HG03565 (cell line): ENCODE measurements around the gene C4orf51.

Source experiments
- ATAC-seq: cut with Tn5 transposase; IDR thresholded peaks from one replicate; pipeline ENCODE4 v1.9.1; 2021; ENCODE audit warnings: mild to moderate bottlenecking, moderate library complexity; ENCODE audit not compliant: unreplicated experiment

The C4orf51 gene

DNA sequence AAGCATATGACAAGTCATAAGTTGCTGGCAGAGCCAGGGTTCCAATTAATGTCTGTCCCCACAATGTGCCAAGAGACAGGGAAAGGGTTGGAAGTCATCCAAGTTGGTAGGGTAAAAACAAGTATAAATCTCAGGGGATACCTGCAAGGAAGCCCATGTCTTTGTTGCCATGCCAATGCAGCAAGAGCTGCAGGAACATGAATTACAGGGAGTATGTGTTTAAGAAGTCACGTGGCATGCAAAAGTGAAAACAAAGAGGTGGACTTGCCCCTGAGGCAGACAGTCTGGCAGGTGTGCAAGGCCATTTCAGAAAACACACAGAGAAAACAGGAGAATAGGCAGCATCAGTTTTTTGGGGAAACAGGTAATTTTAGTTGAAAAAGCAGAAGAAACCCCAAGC is 29.4 kb downstream of the C4orf51 start:
- ATAC-seq, result no peak

DNA sequence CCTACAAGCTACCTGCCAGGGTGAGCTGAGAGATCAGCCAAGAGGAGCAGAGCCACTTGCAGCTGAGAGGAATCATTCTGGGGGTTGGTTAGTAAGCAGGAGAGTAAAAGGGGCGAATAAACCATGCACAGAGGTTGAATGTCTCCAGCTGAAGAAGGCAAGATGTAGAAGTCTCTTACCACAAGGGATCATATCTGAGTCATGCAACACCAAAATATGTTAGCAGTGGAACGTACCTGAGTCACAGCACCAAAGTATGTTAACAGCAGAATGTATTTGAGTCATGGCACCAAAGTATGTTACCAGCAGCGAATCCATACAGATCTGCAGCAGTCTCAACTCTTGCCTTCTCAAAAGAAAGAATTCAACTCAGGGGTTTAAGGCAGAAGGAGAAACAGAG is 29.9 kb downstream of the C4orf51 start:
- peak; percentile 89 for ATAC-seq

DNA sequence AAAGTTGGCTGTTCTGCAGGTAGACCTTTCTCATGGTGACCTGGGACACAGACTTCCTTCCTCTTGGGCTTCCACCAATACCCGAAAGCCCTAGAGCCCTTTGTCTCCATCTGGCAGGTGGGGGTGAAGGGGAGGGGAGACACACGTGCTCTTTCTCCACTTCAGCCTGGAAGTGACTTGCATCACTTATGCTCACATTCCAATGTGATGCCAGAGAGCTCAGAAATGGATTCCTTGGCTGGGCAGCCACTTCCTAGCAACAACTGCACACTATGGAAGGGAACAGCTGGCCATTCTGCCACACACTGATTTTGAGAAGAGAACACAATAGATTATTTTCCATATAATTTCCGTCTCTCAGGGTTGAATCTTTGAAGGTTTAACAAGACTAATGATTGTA is 36.3 kb downstream of the C4orf51 start:
- ATAC-seq, result no peak

DNA sequence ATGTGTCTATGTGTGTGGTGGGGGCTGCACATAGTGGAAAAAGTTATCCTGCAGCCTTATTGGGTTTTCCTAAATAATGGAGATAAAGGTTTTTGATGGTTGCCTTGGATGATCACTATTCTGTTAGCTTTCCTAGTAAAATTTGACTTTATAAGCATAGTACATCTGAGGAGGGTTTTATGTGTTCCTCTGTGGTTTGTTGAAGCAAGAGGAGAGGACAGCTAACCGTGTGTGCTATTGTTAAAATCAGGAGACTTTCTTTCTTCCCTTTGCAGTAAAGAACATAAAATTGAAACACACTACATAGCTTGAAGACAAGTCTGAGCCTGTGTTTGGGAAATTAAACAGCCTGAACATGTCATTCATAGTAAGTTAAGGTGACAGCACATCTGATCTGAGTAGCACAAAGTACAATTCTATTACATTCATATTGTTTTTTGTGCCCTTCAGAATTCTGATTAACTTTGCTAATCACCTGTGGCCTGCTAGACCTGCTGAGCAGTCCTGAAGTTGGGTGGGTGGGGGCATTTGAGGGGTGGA is 36.8 kb downstream of the C4orf51 start:
- ATAC-seq, result no peak

- ATAC-seq, result peak; percentile 77
Measured at GRCh38 chr4:145719752-145720624, 40.0 kb downstream of the C4orf51 start.

DNA sequence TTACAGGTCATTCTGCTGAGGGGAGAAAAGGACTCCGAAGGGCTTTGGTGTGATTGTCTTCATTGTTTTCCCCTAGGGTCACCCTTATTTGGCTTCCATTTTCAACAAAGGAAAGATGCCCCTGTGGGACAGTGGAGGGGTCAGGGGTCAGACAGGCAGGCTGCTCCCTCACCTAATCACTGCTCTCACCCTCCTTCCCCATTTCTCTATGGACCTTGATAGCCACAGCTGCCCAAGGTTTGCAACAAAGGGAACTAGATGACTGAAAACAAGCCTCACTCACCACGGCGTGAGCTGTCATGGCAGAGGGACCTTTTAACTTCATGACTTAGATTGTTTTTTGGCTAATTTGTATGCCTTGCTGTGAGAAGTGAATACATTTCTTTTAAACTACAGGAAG is 40.7 kb downstream of the C4orf51 start:
- peak; percentile 24 for ATAC-seq

GRCh38 chr4:145722561-145722960 is 42.6 kb downstream of the C4orf51 start:
- no peak for ATAC-seq

- no peak for ATAC-seq
Measured at GRCh38 chr4:145723336-145723735, 43.4 kb downstream of the C4orf51 start.

DNA sequence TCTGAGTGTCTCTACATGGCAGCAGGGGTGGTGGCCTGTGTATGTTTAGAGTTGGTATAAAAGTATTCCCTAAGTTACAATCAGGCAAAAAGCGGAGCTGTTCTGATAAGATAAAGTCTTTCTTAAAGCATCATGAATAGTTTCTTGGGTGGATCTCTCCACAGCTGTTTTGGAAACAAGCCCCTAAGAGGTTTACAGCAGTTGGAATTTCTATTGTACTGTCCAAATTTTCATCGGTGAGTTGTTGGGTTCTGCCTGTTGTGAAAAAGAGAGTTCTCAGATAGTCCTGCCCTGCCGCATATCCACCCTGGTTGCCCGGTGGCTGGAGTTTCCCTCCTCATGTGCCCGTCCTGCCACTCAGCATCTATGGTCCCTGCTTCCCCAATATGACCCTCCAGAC is 50.1 kb downstream of the C4orf51 start:
- ATAC-seq, result no peak

- no peak for ATAC-seq
Measured at GRCh38 chr4:145731028-145731427, 51.1 kb downstream of the C4orf51 start.

- ATAC-seq, result no peak
Measured at GRCh38 chr4:145732001-145732815, 52.3 kb downstream of the C4orf51 start.

DNA sequence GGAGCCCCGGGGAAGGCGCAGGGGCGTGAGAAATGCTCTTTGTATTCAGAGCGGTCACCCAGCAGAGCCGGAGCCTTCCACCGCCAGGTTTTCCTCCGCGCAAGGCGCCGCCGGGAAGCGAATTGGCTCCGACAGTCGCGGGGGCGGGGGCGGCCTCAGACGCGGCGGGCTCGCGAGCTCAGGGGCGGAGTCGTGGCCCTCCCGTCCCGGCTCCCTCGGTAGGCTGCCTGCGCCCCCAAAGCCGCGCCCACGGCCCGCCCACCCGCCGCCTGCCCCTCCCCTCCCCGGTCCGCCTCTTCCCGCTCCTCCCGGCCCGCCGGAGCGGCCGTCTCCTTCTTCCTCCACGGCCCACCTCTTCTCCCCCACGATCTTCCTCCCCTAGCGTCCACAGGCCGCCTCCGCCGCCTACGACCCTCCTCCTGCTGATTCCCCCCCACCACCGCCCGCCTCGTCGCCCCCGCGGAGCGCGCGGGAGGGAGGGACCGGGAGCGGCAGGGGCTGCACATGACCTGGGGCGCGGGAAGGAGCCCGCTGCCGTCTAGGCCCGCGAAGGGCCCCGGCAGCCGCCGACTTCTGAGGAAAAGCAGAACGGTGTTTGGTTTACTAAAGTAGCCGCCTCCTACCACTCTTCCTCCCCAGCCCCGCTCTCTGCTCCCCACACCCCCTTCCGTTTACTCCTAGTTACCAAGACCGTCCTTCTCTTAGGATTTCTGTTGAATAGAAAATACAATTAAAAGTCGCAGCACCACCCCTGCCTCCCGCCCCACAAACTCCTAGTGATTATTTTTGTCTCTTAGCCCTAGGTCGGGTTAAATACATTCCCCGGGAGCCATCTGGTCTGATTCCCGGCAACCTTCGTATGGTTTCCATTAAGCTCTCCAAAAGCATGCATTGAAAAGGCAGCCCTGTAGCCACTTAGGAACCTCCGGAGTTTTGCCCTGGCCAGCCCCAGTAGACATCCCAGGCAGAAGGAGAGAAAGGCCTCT is 53.2 kb downstream of the C4orf51 start:
- no peak for ATAC-seq

DNA sequence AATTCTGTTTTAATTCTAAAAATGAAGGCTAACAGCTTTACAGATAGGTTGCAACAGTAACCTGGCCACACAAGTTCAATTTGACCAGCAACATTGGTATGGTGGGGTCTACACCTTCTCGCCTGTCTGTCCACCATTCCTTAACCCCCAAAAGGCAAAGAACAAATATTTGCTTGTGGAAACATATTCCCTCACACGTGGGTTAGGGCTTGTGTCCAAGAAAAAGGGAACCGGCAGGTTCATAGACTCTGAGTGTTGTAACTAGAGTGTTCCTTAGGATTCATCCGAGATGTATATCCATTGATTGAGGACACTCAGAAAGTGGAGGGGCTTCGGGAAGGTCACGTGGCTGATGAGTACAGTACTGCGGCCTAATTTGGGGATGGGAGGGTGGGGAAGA is 54.1 kb downstream of the C4orf51 start:
- no peak for ATAC-seq

GRCh38 chr4:145734576-145735346 is 54.8 kb downstream of the C4orf51 start:
- ATAC-seq, result peak; percentile 47

DNA sequence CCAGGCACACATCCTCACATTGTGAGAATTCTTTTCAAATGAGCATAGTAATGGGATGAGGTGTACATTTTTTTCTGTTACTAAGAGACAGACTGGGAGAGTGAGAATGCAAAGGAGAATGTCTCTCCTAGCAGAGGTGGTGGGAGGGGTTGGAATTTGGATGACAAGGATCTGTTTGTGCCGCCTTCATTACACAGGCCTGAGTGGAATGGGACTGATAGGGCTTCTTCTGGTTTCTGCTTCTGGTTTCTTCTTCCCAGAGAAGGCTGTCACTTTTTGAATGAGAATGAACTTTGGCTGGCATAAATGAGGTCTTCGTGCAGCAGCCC is 55.4 kb downstream of the C4orf51 start:
- ATAC-seq, result no peak

DNA sequence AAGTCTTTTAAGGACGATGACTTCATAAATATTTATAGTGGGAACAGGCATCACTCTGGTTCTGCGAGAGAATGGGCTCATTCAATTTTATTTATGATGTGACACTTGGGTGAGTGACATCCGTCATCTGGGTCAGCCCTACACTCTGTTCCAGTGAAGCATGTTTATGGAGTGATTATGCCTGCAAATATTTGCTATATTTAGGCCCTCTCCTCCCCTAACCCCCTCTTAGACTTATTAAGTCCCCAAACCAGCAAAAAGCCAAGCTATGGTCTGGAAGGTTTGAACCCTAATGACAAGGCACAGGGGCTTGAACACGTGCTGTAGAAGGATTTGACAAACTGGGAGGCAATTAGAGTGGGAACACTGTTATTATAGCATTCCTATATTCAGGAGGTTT is 55.9 kb downstream of the C4orf51 start:
- ATAC-seq, result no peak

- no peak for ATAC-seq
Measured at GRCh38 chr4:145736241-145736831, 56.4 kb downstream of the C4orf51 start.

DNA sequence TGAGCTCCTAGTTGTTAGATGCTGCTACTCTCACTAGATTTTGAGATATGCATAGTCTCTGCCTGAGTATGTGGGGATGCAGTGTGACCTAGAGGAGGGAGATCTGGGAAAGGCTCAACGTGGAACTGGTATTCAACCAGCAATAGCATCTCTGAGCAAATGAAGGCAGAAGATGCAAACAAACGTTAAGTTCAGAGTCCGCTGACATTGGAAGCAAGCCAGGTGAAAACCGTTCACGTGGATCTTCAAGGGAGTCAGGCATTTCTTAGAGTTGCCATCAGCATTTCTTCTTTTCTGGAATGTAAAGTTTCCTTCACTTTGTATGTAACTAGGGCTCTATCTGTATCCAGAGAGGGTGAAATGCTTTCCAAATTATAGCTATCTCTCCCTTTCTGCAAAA is 59.9 kb downstream of the C4orf51 start:
- ATAC-seq, result no peak

GRCh38 chr4:145740806-145741205 is 60.9 kb downstream of the C4orf51 start:
- no peak for ATAC-seq

DNA sequence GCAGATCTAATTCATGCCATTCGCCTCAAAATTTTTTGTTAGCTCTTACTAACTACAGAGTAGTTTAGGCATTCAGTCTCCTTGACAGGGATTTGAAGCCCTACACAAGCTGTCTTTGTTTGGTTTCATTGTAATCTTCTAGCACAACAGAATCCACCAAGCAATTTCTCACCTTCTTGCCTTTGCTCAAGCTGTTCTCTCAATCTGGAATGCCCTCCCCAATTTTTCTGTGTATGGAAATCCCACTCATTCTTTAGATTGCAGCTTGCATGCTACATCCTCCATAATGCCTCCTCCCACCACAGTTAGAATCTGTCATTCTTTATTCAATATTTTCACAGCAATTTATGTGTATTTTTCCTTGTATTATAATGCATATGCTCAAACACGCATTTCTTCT is 63.7 kb downstream of the C4orf51 start:
- ATAC-seq, result no peak
